Skeletal muscle cell (primary cell): ENCODE data around the gene PHOSPHO2.

Experiments used
- DNase-seq: peaks from one replicate; pipeline ENCODE4 v3.0.0-alpha.2; 2010; ENCODE audit warnings: low read depth
- H3K4me3 ChIP-seq: 2 replicates; pipeline ENCODE4 v1.5.1; 2011; ENCODE audit warnings: low read depth, mild to moderate bottlenecking, control low read depth, low read length, moderate library complexity

Gene PHOSPHO2

DNA sequence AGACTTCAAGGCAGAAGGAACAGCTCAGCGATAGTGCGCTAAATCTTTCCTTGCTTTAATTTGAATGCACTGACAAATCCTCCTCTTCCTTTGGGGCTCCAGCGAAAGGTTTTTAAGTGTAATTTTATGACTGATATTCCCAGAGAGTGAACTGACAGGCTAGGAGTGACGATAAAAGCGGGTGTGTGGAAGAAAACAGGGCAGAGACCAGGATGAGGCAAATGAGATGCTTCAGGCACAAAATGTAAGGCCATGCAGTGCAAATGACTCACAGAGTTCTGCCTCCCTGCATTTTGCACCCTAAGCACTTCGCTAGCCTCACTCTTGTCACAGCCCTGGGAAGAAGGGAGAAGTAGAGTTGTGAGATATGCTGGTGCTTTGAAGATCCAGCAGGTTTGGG lies 54.0 kb downstream of the PHOSPHO2 start:
- DNase-seq: no peak
- H3K4me3 ChIP-seq: no peak overlapping the region
